ENCODE results near the gene SPAG6. TPM values are rescaled to one million over a fixed set of nuclear protein-coding genes. Genes with fewer than 3 reads are reported as not detected.

Gene SPAG6
- total RNA-seq, 1 experiment from 2014 or later: 0.74 TPM

GRCh38 chr10:22320591-22321155 is 24.6 kb upstream of the SPAG6 start, which contains the start of gene BMI1:
Gene BMI1 (plus strand): TSS chr10:22321099. CDS start chr10:22326450, 5,351 bp downstream.
- no peaks in the 10 kb centered on the region for H3K36me3 Mint-ChIP-seq
- DNase-seq (ENCODE audit: low spot score) (peak; percentile 54), ATAC-seq (peak; percentile 5)
- ChIA-PET POLR2A (no interaction called here), CTCF (interaction anchor here (0.6 kb wide), 2 partner anchors 77 to 217 kb away, joined by 3 read pairs; no protein-coding TSS in a partner anchor)
- peaks cover 59% of the 10 kb centered on the region for H3K4me1 Mint-ChIP-seq
- H3K9me3 Mint-ChIP-seq: no peaks in the 10 kb centered on the region
- peak within 1 kb of the TSS; percentile 74 for H3K4me3 Mint-ChIP-seq
- H3K27me3 Mint-ChIP-seq (ENCODE audit: low read depth): peaks cover 85% of the 10 kb centered on the region
- TF ChIP-seq ZNF423 (CRISPR knock-in tag; IDR thresholded peaks at IDR 0.05): 0 out of 2 replicates have a peak, but pooled peaks have one; percentile 6
- TF ChIP-seq USF2 (CRISPR knock-in tag; IDR thresholded peaks at IDR 0.05): peak; percentile 76
- TF ChIP-seq ZNF425 (CRISPR knock-in tag; conservative IDR thresholded peaks at IDR 0.05): no peak
- TF ChIP-seq PREB (CRISPR knock-in tag; IDR thresholded peaks at IDR 0.05; ENCODE audit: borderline replicate concordance): no peak
- no peak for TF ChIP-seq JUN (CRISPR knock-in tag; IDR thresholded peaks at IDR 0.05)
- no peak for TF ChIP-seq E2F4 (CRISPR knock-in tag; IDR thresholded peaks at IDR 0.05; ENCODE audit: borderline replicate concordance, low read depth)
- TF ChIP-seq ETV6 (CRISPR knock-in tag; IDR thresholded peaks at IDR 0.05): no peak
- no peak for TF ChIP-seq ARID4B (CRISPR knock-in tag; IDR thresholded peaks at IDR 0.05; ENCODE audit: borderline replicate concordance)
- no peak within 1 kb of the TSS for H3K27ac Mint-ChIP-seq

- CTCF ChIA-PET: interaction anchor here (0.6 kb wide), 1 partner anchor 218 kb away, joined by 3 read pairs; no protein-coding TSS in a partner anchor
- ATAC-seq: peak; percentile 18
- peaks cover 87% of the 10 kb centered on the region for H3K27me3 Mint-ChIP-seq (ENCODE audit: low read depth)
- POLR2A ChIA-PET: no interaction called here
- no peaks in the 10 kb centered on the region for H3K9me3 Mint-ChIP-seq
- peaks cover 63% of the 10 kb centered on the region for H3K4me1 Mint-ChIP-seq
- H3K36me3 Mint-ChIP-seq: no peaks in the 10 kb centered on the region
- peak overlapping the region; percentile 69 for H3K4me3 Mint-ChIP-seq
- DNase-seq (ENCODE audit: low spot score): peak; percentile 69
- TF ChIP-seq ZNF317 (CRISPR knock-in tag; IDR thresholded peaks at IDR 0.05; ENCODE audit: borderline replicate concordance, low read depth) (no peak), SMAD4 (CRISPR knock-in tag; IDR thresholded peaks at IDR 0.05) (no peak), ZNF263 (CRISPR knock-in tag; IDR thresholded peaks at IDR 0.05; ENCODE audit: low read depth) (peak; percentile 78), ARID4B (CRISPR knock-in tag; IDR thresholded peaks at IDR 0.05; ENCODE audit: borderline replicate concordance) (peak; percentile 35; the same call in 1 of the 2 replicates)
- H3K27ac Mint-ChIP-seq: no peak overlapping the region
These were observed 24.0 kb upstream of the SPAG6 start for GRCh38 chr10:22321156-22321923.

Measured in WTC11 (cell line).